Right renal pelvis (tissue), 4 donors: ENCODE measurements around the gene XRCC3. TPM values are rescaled to one million over a fixed set of nuclear protein-coding genes. Genes with fewer than 3 reads are reported as not detected.

Source experiments
- DNase-seq, 4 donors: peaks; one replicate each; pipeline ENCODE4 v3.0.0-alpha.2; 2013; ENCODE audit warnings: low read depth in 4 of 4, low spot score in 3 of 4, missing footprints in 1 of 4
- polyA plus RNA-seq, 4 donors: library from polyadenylated mRNA; unstranded; fragments of 120-200 nt; gene quantifications; one replicate each; pipeline ENCODE4 v1.2.1, GENCODE V29; 2013; ENCODE audit not compliant: insufficient read length in 4 of 4

Gene XRCC3
- polyA plus RNA-seq: 10 to 100 TPM; 12.6 to 16.0 (median 14.7) TPM

DNA sequence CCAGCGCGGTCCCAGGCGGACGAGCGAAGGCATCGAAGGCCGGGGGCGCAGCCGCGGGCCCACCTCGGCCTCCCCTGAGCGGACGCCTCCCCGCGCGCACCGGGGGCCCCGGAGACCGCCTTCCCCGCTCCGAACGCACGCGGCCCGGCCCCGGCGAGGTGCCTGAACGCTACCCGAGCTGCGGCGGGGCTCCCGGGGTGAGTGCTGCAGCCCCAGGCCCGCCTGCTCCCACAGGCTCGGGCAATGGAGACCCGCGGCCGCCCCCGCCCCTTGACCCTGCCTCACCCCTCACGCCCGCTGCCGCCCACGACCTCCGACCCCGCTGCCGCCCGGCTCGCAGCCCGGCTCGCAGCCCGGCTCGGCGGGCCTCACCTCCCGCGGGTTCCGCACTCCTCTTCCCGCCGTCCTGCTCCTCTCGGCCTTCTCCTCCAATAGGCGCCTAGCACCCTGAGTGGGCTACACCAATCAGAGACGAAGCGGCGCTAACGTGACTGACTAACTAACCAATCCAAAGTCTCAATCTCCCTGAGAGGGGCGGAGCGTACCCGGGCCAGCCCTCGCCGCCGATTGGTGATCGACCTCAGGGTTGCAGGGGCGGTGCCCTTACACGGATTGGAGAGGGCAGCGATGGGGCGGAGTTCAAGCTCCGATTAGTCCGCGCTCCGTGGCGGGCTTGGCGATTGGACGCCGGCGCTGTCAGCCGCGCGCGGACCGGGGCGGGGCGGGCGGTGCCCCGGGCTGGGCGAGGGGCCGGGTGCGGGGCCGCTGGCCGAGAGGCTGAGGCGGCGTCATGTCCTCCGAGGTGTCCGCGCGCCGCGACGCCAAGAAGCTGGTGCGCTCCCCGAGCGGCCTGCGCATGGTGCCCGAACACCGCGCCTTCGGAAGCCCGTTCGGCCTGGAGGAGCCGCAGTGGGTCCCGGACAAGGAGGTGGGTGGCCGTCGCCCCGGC, at the start of gene XRCC3, which contains the start of gene ZFYVE21:
TSS of gene XRCC3 (minus strand) at position 400 of the 949 bp plus-strand sequence. CDS start 4,364 bp downstream, outside the sequence.
TSS of gene ZFYVE21 (plus strand) at position 759 of the 949 bp plus-strand sequence. CDS start at position 791, 32 bp downstream.
- DNase-seq: peak; percentile 97 to 99 (median 99)

DNA sequence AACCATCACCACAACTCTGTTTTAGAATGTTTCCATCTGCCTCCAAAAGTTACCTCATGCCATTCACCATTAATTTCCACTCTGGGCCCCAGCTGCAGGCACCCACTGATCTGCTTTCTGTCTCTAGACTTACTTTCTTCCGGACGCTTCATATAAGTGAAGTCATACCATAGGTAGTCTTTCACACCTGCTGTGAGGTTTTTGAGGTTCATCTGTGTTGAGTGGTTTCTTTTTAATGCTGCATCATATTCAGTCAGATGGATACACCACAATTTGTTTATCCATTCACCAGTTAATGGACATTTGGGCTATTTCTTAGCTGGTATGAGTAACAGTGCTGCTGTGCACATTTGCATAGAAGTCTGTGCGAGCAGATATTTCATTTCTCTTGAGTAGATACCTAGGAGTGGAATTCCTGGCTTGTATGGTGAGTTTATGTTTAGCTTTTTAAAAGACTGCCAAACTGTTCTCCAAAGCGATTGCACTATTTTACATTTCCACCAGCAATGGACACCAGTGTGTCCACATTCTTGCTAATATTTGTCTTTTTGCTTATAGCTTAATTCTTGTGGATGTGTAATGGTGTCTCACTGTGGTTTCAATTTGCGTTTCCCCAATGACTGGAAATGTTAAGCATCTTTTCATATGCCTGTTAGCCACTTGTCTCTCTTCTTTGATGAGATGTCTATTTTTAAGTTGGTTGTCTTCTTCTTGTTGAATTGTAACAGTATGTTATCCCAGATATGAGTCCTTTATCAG, 48.7 kb upstream of the XRCC3 start:
- no peak for DNase-seq

- DNase-seq: no peak
These were observed 47.3 kb upstream of the XRCC3 start for GRCh38 chr14:103762541-103762940.

- no peak for DNase-seq
These were observed 46.8 kb upstream of the XRCC3 start for GRCh38 chr14:103762036-103762435.

- DNase-seq: no peak
These were observed 43.0 kb upstream of the XRCC3 start for GRCh38 chr14:103758059-103758776.

GRCh38 chr14:103755060-103755459, 39.8 kb upstream of the XRCC3 start:
- no peak for DNase-seq

GRCh38 chr14:103753774-103754173, 38.5 kb upstream of the XRCC3 start:
- DNase-seq: no peak

- no peak for DNase-seq
These were observed 34.6 kb upstream of the XRCC3 start for GRCh38 chr14:103749860-103750259.

DNA sequence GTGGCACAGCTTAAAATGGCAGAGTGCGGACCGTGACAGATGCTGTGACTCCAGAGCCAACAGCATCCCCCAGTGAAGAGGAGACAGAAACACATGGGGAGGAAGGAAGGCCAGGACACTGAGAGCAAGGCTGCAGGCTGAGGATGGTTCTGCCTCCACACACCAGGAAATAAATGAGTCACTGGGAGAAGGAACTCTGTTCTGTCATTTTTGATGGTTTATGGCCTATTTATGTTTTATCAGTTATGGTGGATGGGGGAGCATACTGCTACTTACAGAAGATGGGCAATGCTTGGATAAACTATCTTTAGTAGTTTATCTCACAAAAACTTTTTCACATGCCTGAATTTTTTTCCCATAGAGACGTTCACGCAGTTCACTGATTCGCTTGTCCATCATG, 34.2 kb upstream of the XRCC3 start:
- no peak for DNase-seq

GRCh38 chr14:103748534-103748857, 33.2 kb upstream of the XRCC3 start:
- DNase-seq: no peak

DNA sequence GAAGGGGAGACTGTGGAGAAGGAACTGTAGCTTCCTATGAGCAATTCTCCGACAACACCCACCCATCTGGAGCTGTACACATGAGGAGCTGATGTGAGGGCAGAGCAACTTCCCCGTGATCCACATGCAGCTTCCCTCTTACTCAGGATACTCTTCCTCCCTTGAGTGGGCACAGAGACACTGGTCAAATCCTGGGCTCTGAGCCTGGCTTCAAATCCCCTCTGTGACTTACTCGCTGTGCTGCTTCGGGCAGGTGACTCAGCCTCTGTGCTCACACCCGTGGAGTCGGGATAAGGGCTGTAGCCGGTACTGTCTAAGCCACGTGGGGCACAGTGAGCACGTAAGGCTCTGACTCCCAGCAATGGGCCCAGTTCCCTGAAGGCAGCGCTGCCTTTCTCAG, 31.4 kb upstream of the XRCC3 start:
- DNase-seq: no peak

DNA sequence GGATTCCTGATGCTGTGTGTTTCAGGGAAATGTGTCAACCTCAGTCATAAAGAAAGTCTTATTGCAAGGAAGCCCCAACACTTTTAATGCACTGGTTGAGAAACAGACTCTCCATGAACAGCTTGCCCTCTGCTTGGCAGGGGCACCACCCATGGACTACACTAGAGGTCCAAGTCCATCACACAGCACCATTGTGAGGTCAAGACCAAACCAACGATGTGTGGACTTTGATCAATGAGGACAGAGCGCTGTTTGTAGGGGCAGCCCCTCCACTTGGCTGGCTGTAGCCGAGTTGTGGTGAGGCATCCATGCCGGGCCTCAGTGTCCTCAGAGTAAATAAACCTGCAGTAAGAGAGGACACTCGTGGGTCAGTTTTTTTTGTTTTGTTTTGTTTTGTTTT, 30.2 kb upstream of the XRCC3 start:
- no peak for DNase-seq

- no peak for DNase-seq
These were observed 29.6 kb upstream of the XRCC3 start for GRCh38 chr14:103744621-103745395.

GRCh38 chr14:103743691-103744090, 28.4 kb upstream of the XRCC3 start:
- no peak for DNase-seq

GRCh38 chr14:103742499-103743255, 27.4 kb upstream of the XRCC3 start:
- DNase-seq: no peak

GRCh38 chr14:103741876-103742275, 26.6 kb upstream of the XRCC3 start:
- no peak for DNase-seq

- DNase-seq: no peak
These were observed 25.9 kb upstream of the XRCC3 start for GRCh38 chr14:103740991-103741689.

DNA sequence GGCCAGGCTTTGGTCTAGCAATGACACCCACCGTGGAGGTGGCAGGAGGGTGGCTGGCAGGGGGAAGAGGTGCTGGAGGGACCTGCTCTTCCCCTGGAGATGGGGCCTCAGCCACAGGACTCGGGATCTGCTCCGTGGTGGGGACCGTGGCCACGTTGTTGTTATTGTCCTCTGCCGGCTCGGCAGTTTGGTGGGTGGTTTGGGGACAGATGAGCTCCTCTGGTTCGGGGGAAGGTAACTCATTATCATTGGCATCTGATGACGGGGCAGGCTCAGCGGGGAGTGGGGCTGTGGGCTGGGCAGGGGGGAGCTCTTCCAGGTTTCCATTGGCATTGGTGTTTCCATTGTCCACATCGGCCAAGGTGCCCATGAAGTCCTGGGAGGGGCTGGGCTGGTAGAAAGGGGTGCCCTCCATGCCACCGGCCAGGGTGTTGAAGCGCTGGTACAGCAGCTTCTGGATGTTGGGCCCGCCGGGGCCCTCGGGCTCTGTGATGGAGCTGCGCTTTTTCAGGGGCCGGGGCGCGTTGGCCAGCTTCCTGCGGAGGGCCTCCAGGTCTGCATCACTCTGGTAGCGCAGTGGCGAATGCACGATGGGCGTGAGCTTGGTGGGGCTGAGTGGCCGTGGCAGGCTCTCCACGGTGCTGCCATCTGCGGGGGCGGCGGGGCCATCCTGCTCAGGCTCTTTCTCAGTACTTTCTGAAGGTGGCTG, 24.7 kb upstream of the XRCC3 start:
- no peak for DNase-seq
